ENCODE data around the gene RCVRN. TPM values are rescaled to one million over a fixed set of nuclear protein-coding genes. Genes with fewer than 3 reads are reported as not detected.

The RCVRN gene
- total RNA-seq, 1 donor from 2014 or later, result 0.49 TPM

DNA sequence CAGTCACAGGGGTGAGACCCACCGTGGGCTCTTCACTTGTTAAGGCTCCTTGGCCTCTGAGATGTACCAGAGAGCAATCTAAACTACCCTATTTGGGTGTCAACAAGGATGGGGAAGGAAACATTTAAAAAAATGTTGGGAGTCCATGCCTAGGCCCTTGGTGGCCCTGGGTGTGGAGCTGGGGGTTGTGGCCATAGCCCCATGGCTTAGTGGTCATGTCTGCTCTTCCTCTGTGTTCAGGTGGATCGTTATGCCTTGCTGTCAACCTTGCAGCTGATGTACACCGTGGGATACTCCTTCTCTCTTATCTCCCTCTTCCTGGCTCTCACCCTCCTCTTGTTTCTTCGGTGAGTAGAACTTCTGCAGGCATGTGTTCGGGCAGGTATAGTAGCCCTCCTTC lies 50.8 kb downstream of the RCVRN start:
- Histone ChIP-seq H3K4me3 (no peak overlapping the region), H3K27ac (no peak overlapping the region), H3K4me1 (no peaks in the 10 kb centered on the region), H3K27me3 (no peaks in the 10 kb centered on the region), H3K36me3 (no peaks in the 10 kb centered on the region), H3K9me3 (peaks cover 3% of the 10 kb centered on the region)
- TF ChIP-seq POLR2AphosphoS5 (IDR thresholded peaks at IDR 0.05; ENCODE audit: insufficient read depth in 1 of 2, low read depth in 1 of 2), result no peak
- TF ChIP-seq, protein P1, sequence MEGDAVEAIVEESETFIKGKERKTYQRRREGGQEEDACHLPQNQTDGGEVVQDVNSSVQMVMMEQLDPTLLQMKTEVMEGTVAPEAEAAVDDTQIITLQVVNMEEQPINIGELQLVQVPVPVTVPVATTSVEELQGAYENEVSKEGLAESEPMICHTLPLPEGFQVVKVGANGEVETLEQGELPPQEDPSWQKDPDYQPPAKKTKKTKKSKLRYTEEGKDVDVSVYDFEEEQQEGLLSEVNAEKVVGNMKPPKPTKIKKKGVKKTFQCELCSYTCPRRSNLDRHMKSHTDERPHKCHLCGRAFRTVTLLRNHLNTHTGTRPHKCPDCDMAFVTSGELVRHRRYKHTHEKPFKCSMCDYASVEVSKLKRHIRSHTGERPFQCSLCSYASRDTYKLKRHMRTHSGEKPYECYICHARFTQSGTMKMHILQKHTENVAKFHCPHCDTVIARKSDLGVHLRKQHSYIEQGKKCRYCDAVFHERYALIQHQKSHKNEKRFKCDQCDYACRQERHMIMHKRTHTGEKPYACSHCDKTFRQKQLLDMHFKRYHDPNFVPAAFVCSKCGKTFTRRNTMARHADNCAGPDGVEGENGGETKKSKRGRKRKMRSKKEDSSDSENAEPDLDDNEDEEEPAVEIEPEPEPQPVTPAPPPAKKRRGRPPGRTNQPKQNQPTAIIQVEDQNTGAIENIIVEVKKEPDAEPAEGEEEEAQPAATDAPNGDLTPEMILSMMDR (IDR thresholded peaks at IDR 0.05), result no peak
- no peak for TF ChIP-seq POLR2A (IDR thresholded peaks at IDR 0.05)
- intact Hi-C loops (cut with DNase I), result no loop called here
- DNase-seq (ENCODE audit: extremely low spot score in 2 of 2), result peak; percentile 62 to 81

DNA sequence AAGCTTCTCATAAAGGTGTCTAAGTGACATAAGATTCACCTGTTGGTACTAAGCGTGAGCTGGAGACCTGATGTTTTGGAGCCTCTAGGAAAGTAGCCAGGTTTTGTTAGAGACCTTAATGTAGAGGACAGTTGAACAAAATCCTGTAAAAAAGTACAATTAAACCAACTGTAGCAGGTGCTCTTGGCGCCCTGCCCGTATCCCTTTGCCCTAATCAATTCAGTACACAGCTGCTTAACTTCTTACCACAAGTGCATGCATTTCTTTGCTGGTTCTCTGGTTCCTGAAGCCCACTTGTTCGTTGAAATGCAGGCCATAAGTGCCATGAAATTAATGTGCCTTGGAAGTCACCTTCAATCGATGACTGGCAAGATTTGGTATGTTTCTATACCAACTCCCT lies 54.9 kb downstream of the RCVRN start:
- no peaks in the 10 kb centered on the region for H3K9me3 ChIP-seq
- TF ChIP-seq POLR2A (IDR thresholded peaks at IDR 0.05) (no peak), POLR2AphosphoS5 (IDR thresholded peaks at IDR 0.05; ENCODE audit: insufficient read depth in 1 of 2, low read depth in 1 of 2) (no peak)
- TF ChIP-seq, protein P1 (IDR thresholded peaks at IDR 0.05), result no peak
- no peak overlapping the region for H3K4me3 ChIP-seq
- no peaks in the 10 kb centered on the region for H3K27me3 ChIP-seq
- no peaks in the 10 kb centered on the region for H3K4me1 ChIP-seq
- no peaks in the 10 kb centered on the region for H3K36me3 ChIP-seq
- H3K27ac ChIP-seq, result no peak overlapping the region
- intact Hi-C loops (cut with DNase I), result no loop called here
- peak; percentile 7 to 32 for DNase-seq (ENCODE audit: extremely low spot score in 2 of 2)

Other genes with a start within 250 kb of the RCVRN start
- not detected for gene DHRS7C, start 113.7 kb downstream of the RCVRN start, total RNA-seq
- gene GSG1L2, start 83.2 kb downstream of the RCVRN start, total RNA-seq, result not detected
- gene GLP2R, start 79.3 kb downstream of the RCVRN start, total RNA-seq, result 2.9 TPM

Data from vagina (tissue), 2 donors.